C4-2B (cell line): Measurements from ENCODE around the gene TBC1D9.

Experiments used
- CTCF ChIP-seq: fragments of 450-650 bp; conservative IDR thresholded peaks from 2 replicates; pipeline ENCODE4 v1.5.1; 2017; ENCODE audit warnings: mild to moderate bottlenecking
- ZFX ChIP-seq: fragments of 450-650 bp; IDR thresholded peaks from 2 replicates; pipeline ENCODE4 v1.6.1; 2017

- TF ChIP-seq CTCF = no peak
- no peak for TF ChIP-seq ZFX
Observed at GRCh38 chr4:140652601-140653000, 103.6 kb downstream of the TBC1D9 start.
